HL-60 (cell line): ENCODE data around the gene C6orf47.

ENCODE experiments used
- POLR2AphosphoS5 ChIP-seq: IDR thresholded peaks from 2 replicates; pipeline ENCODE4 v1.6.1; 2012; ENCODE audit warnings: low read depth
- TF ChIP-seq, protein P1 (sequence below): IDR thresholded peaks from one replicate; pipeline ENCODE4 v1.5.1; 2011; ENCODE audit warnings: low read length, control low read depth, inconsistent platforms; ENCODE audit not compliant: insufficient read depth

DNA sequence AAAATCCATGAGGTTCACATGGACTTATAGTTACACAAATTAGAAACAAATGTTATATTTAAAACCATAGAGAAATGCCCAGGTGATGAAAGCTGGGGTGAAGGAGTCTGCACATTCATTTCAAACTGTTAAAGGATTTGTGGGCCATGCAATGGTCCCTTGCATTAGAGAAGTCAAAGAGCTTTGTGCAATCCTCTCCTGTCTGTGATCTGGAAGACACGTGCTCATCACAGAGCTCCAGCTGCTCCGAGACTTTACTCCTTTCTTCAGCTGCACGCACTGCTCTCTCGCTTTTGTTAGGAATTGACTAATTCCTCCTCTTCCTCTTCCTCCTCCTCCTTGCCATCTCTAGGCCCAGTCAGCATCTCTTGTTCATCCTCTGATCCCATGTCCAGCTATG is 49.6 kb downstream of the C6orf47 start:
- TF ChIP-seq, protein P1, sequence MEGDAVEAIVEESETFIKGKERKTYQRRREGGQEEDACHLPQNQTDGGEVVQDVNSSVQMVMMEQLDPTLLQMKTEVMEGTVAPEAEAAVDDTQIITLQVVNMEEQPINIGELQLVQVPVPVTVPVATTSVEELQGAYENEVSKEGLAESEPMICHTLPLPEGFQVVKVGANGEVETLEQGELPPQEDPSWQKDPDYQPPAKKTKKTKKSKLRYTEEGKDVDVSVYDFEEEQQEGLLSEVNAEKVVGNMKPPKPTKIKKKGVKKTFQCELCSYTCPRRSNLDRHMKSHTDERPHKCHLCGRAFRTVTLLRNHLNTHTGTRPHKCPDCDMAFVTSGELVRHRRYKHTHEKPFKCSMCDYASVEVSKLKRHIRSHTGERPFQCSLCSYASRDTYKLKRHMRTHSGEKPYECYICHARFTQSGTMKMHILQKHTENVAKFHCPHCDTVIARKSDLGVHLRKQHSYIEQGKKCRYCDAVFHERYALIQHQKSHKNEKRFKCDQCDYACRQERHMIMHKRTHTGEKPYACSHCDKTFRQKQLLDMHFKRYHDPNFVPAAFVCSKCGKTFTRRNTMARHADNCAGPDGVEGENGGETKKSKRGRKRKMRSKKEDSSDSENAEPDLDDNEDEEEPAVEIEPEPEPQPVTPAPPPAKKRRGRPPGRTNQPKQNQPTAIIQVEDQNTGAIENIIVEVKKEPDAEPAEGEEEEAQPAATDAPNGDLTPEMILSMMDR: no peak
- peak; percentile 49; the same call in 1 of the 2 replicates for TF ChIP-seq POLR2AphosphoS5
